Heart left ventricle (tissue), 16 donors: ENCODE data around the gene TCIRG1. TPM values are rescaled to one million over a fixed set of nuclear protein-coding genes. Genes with fewer than 3 reads are reported as not detected.
"Not testable (repeated sequence)": the region's sequence is repeated elsewhere in the genome, so short reads cannot be mapped to it uniquely, and the experiment has no call there.

Experiments used
- ATAC-seq, 4 donors: fragments of 200-7000 bp; cut with Tn5 transposase; one replicate each; pipeline ENCODE4 v1.9.1; 2020 to 2022; ENCODE audit warnings: moderate library complexity in 4 of 4, mild to moderate bottlenecking in 3 of 4, moderate number of reproducible peaks in 1 of 4
- DNase-seq, 5 donors: peaks; one replicate each; pipeline ENCODE4 v3.0.0-alpha.2; 2020
- H3K27ac ChIP-seq, 12 donors: fragments of 200-600 bp; sonication (generic) in 4 of 12; one replicate each; pipeline versions ENCODE4 v1.5.0 to v1.8.0; 2016 to 2022; ENCODE audit warnings: mild to moderate bottlenecking in 2 of 12
- H3K27me3 ChIP-seq, 9 donors: fragments of 200-600 bp; sonication (generic) in 2 of 9; one replicate each; pipeline versions ENCODE4 v1.5.1 to v1.8.0; 2016 to 2022; ENCODE audit warnings: mild to moderate bottlenecking in 3 of 9
- H3K36me3 ChIP-seq, 9 donors: fragments of 200-600 bp; sonication (generic) in 2 of 9; one replicate each; pipeline versions ENCODE4 v1.5.0 to v1.8.0; 2018 to 2022; ENCODE audit warnings: mild to moderate bottlenecking in 2 of 9
- H3K4me1 ChIP-seq, 12 donors: fragments of 200-600 bp; sonication (generic) in 4 of 12; one replicate each; pipeline versions ENCODE4 v1.5.0 to v1.8.0; 2016 to 2022; ENCODE audit warnings: mild to moderate bottlenecking in 3 of 12
- H3K4me3 ChIP-seq, 12 donors: fragments of 200-600 bp; sonication (generic) in 4 of 12; one replicate each; pipeline versions ENCODE4 v1.5.0 to v1.8.0; 2017 to 2022; ENCODE audit warnings: mild to moderate bottlenecking in 9 of 12, moderate library complexity in 4 of 12
- H3K9me3 ChIP-seq, 12 donors: fragments of 200-600 bp; sonication (generic) in 4 of 12; one replicate each; pipeline versions ENCODE4 v1.5.0 to v1.8.0; 2016 to 2022; ENCODE audit warnings: mild to moderate bottlenecking in 1 of 12
- POLR2A ChIP-seq, 2 donors: fragments of 450-650 bp; IDR thresholded peaks; one replicate each; pipeline ENCODE4 v1.6.1; 2017; ENCODE audit warnings: antibody characterized with exemption in 2 of 2, mild to moderate bottlenecking in 2 of 2, moderate library complexity in 2 of 2
- WGBS, 4 donors: extraction: QIAGEN DNeasy Blood & Tissue Kit in 2 of 4; methylation state at CpG; one replicate each; pipeline versions ENCODE4 v1.1.5 to v1.1.7; 2013 to 2018; 5-methylcytosine and 5-hydroxymethylcytosine counted together
- intact Hi-C, 10 donors: fragments of 100-400 bp; cut with DNase I; formaldehyde crosslinking; loops; one replicate each; pipeline versions ENCODE4 v1.11.1 to v1.14.2; 2022
- polyA plus RNA-seq, 2 donors: library from polyadenylated mRNA; stranded (reverse); fragments of 200-250 nt; gene quantifications; one replicate each; pipeline ENCODE4 v1.2.3, GENCODE V29; 2013
- total RNA-seq, 9 donors: library from RNA; depleted of rRNA in 2 of 9; stranded (reverse); fragments of >200 nt in 2 of 9; fragmentation: NEBNext Ultra II Directional in 3 of 9; extraction: Animal tissue kit (Norgen Biotek cat#: 25700) in 3 of 9; gene quantifications; one replicate each; pipeline versions ENCODE4 v1.1.0 to v1.2.4, GENCODE V29; 2016 to 2023
- TF ChIP-seq, protein P1 (sequence below), 12 donors: fragments of 200-600 bp; sonication (generic) in 4 of 12; IDR thresholded peaks; one replicate each; pipeline versions ENCODE4 v1.5.0 to v1.8.0; 2018 to 2022; ENCODE audit warnings: antibody characterized with exemption in 12 of 12, mild to moderate bottlenecking in 5 of 12
- donor health status: ischemic (EF 13 %, LVEDD 7.1; RV severe dilation, severe dysfunction).
- donor health status: healthy with polysubstance abuse.
- donor health status: DM: no; HTN: yes; CAD: no.
- donor health status: DM: no; HTN: no; CAD: no.
- donor health status: ischemic (EF 25% LVEDD 6.9; RV normal size, moderate dysfunction).
- donor health status: ischemic (EF 25% LVEDD 5.7; RV mildly dilated, moderate dysfunction).
- donor health status: healthy.
- donor health status: DM: yes; HTN: yes; CAD: no.
- donor health status: ischemic (EF 35%, LVEDD 5.7; RV mildly dilated, moderate dysfunction).
- donor health status: nonischemic (EF 11% LVEDD 7.7; RV severe dilation, severe dysfunction).
- donor health status: DM: yes; HTN: yes; CAD: no.
- donor health status: PGD.
- donor health status: ischemic (EF 29% LVEDD 5.4; RV normal size, mild dysfunction).
- donor health status: nonischemic (EF 23%, LVEDD 6.1; RV moderate dilation, normal function).

The TCIRG1 gene
- total and polyA plus RNA-seq, 11 donors, result 10.2 to 88.7 (median 25.5) TPM

GRCh38 chr11:68092411-68092810, 53.6 kb downstream of the TCIRG1 start:
- TF ChIP-seq POLR2A (IDR thresholded peaks at IDR 0.05), result no peak
- TF ChIP-seq, protein P1, sequence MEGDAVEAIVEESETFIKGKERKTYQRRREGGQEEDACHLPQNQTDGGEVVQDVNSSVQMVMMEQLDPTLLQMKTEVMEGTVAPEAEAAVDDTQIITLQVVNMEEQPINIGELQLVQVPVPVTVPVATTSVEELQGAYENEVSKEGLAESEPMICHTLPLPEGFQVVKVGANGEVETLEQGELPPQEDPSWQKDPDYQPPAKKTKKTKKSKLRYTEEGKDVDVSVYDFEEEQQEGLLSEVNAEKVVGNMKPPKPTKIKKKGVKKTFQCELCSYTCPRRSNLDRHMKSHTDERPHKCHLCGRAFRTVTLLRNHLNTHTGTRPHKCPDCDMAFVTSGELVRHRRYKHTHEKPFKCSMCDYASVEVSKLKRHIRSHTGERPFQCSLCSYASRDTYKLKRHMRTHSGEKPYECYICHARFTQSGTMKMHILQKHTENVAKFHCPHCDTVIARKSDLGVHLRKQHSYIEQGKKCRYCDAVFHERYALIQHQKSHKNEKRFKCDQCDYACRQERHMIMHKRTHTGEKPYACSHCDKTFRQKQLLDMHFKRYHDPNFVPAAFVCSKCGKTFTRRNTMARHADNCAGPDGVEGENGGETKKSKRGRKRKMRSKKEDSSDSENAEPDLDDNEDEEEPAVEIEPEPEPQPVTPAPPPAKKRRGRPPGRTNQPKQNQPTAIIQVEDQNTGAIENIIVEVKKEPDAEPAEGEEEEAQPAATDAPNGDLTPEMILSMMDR (IDR thresholded peaks at IDR 0.05), result no peak
- DNase-seq, result no peak
- Histone ChIP-seq H3K4me1 (peaks cover 0 to 17% (median 7%) of the 10 kb centered on the region in 12 donors), H3K27me3 (no peaks in the 10 kb centered on the region), H3K27ac (no peak overlapping the region), H3K4me3 (no peak overlapping the region), H3K36me3 (peaks cover 0 to 4% (median 0%) of the 10 kb centered on the region in 9 donors), H3K9me3 (no peaks in the 10 kb centered on the region)
- no peak for ATAC-seq
- 85 to 98% (median 91%) methylated on average over 2 of the region's 2 CpGs for WGBS, 4 donors
- intact Hi-C loops, result no loop called here

- H3K4me3 ChIP-seq, H3K27ac ChIP-seq, intact Hi-C loops, H3K27me3 ChIP-seq, H3K36me3 ChIP-seq, DNase-seq, H3K9me3 ChIP-seq, ATAC-seq: not testable (repeated sequence)
- WGBS, 4 donors, result 91 to 98% (median 96%) methylated on average over 3 of the region's 3 CpGs
- peaks cover 0 to 17% (median 7%) of the 10 kb centered on the region in 12 donors for H3K4me1 ChIP-seq
Measured at GRCh38 chr11:68092946-68093345, 54.1 kb downstream of the TCIRG1 start.

DNA sequence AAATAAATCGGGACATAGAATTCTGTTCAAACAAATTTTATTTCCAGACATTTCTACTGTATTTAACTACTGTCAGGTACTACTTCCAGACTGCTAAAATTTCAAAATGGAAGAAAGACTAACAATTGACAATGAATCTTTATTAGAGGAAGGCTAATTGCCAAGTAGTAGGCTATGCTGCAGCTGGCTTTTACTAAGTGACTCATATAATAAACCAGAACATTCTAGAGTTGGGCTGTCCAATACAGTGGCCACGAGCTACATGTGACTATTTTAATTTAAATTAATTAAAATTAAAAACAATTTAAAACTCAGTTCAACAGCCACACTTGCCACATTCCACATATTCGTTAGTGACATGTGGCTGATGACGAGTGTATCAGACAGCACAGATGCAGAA, 54.7 kb downstream of the TCIRG1 start:
- 81 to 92% (median 86%) methylated on average over 4 of the region's 4 CpGs for WGBS, 4 donors
- Histone ChIP-seq H3K4me3 (no peak overlapping the region), H3K27me3 (no peaks in the 10 kb centered on the region), H3K9me3 (no peaks in the 10 kb centered on the region), H3K4me1 (peaks cover 0 to 17% (median 7%) of the 10 kb centered on the region in 12 donors), H3K36me3 (peaks cover 0 to 4% (median 0%) of the 10 kb centered on the region in 9 donors), H3K27ac (no peak overlapping the region)
- ATAC-seq (no peak), DNase-seq (no peak)
- intact Hi-C loops, result no loop called here
- TF ChIP-seq, protein P1 (IDR thresholded peaks at IDR 0.05), result no peak
- no peak for TF ChIP-seq POLR2A (IDR thresholded peaks at IDR 0.05)

GRCh38 chr11:68096962-68097361, 58.1 kb downstream of the TCIRG1 start:
- H3K27ac ChIP-seq, result no peak overlapping the region
- intact Hi-C loops, result no loop called here
- no peak for TF ChIP-seq POLR2A (IDR thresholded peaks at IDR 0.05)
- TF ChIP-seq, protein P1 (IDR thresholded peaks at IDR 0.05), result no peak
- DNase-seq, result no peak
- H3K9me3 ChIP-seq, result no peaks in the 10 kb centered on the region
- H3K27me3 ChIP-seq, result no peaks in the 10 kb centered on the region
- H3K4me3 ChIP-seq, result no peak overlapping the region
- no peak for ATAC-seq
- H3K4me1 ChIP-seq, result peaks cover 0 to 25% (median 13%) of the 10 kb centered on the region in 12 donors
- 95 to 96% (median 95%) methylated on average over 8 of the region's 8 CpGs for WGBS, 4 donors
- H3K36me3 ChIP-seq, result peaks cover 0 to 4% (median 0%) of the 10 kb centered on the region in 9 donors

GRCh38 chr11:68099057-68099456, 60.2 kb downstream of the TCIRG1 start:
- Histone ChIP-seq H3K4me1 (peaks cover 0 to 31% (median 13%) of the 10 kb centered on the region in 12 donors), H3K4me3 (no peak overlapping the region), H3K9me3 (no peaks in the 10 kb centered on the region), H3K36me3 (peaks cover 0 to 4% (median 0%) of the 10 kb centered on the region in 9 donors), H3K27me3 (no peaks in the 10 kb centered on the region), H3K27ac (peak overlapping the region in 5 of 12 donors; percentile 2 to 41 (median 24))
- TF ChIP-seq, protein P1 (IDR thresholded peaks at IDR 0.05), result no peak
- TF ChIP-seq POLR2A (IDR thresholded peaks at IDR 0.05), result no peak
- intact Hi-C loops, result no loop called here
- DNase-seq (no peak), ATAC-seq (no peak)
